ENCODE data around the gene YIPF4.

DNA sequence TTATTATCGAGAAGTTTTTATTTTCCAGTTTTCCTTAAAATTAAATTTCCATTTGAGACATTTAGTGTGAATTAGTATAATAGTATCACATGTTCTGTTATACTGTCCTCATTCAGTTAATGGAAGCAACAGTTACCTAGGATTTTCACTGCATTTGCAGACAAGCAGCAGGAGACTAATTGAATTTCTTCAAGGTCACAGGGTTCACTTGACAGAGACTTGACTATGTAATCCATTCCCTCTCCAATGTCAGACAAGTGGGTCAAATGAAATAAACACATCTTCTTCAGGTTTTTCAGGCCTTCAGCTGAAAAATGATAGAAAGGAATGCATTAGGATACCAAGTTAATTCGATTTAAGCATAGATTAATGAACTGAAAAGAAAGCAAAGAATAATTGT lies 39.7 kb upstream of the YIPF4 start:
- TF ChIP-seq, protein P1, sequence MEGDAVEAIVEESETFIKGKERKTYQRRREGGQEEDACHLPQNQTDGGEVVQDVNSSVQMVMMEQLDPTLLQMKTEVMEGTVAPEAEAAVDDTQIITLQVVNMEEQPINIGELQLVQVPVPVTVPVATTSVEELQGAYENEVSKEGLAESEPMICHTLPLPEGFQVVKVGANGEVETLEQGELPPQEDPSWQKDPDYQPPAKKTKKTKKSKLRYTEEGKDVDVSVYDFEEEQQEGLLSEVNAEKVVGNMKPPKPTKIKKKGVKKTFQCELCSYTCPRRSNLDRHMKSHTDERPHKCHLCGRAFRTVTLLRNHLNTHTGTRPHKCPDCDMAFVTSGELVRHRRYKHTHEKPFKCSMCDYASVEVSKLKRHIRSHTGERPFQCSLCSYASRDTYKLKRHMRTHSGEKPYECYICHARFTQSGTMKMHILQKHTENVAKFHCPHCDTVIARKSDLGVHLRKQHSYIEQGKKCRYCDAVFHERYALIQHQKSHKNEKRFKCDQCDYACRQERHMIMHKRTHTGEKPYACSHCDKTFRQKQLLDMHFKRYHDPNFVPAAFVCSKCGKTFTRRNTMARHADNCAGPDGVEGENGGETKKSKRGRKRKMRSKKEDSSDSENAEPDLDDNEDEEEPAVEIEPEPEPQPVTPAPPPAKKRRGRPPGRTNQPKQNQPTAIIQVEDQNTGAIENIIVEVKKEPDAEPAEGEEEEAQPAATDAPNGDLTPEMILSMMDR (conservative IDR thresholded peaks at IDR 0.05) = no peak
- TF ChIP-seq EZH2 (IDR thresholded peaks at IDR 0.05; ENCODE audit: low read depth) = no peak

Measured in PC-9 (cell line).